Neural cell (in vitro differentiated cells): ENCODE results near the gene SV2B. TPM values are rescaled to one million over a fixed set of nuclear protein-coding genes. Genes with fewer than 3 reads are reported as not detected.

Experiments used
- H2AFZ ChIP-seq: fragments of 200-600, 300-800 bp; sonication (generic), shearing (Covaris generic); 2 replicates; pipeline ENCODE4 v1.6.0; 2014; ENCODE audit warnings: low read depth, mild to moderate bottlenecking, antibody characterized with exemption, low read length, moderate library complexity
- H3F3A ChIP-seq: fragments of 200-600 bp; shearing (Covaris generic); 2 replicates; pipeline ENCODE4 v1.6.1; 2016; ENCODE audit warnings: mild to moderate bottlenecking, moderate library complexity, mixed read lengths, antibody characterized with exemption, low read length; ENCODE audit not compliant: insufficient read depth, poor library complexity, severe bottlenecking
- H3K27ac ChIP-seq: fragments of 200-600, 300-800 bp; sonication (generic), shearing (Covaris generic); 2 replicates; pipeline ENCODE4 v1.5.1; 2014; ENCODE audit warnings: mild to moderate bottlenecking, low read length, moderate library complexity
- H3K27me3 ChIP-seq: fragments of 300-800, 200-600 bp; sonication (generic), shearing (Covaris generic); 2 replicates; pipeline ENCODE4 v1.6.0; 2014; ENCODE audit warnings: mild to moderate bottlenecking, low read depth, low read length, moderate library complexity; ENCODE audit not compliant: insufficient read depth
- H3K36me3 ChIP-seq: fragments of 300-800, 200-600 bp; sonication (generic), shearing (Covaris generic); 2 replicates; pipeline ENCODE4 v1.5.1; 2014; ENCODE audit warnings: mild to moderate bottlenecking, antibody characterized with exemption, low read length, moderate library complexity; ENCODE audit not compliant: insufficient read depth
- H3K4me2 ChIP-seq: fragments of 300-800, 200-600 bp; sonication (generic), shearing (Covaris generic); 2 replicates; pipeline ENCODE4 v1.6.0; 2014; ENCODE audit warnings: mild to moderate bottlenecking, low read length
- H3K4me3 ChIP-seq: fragments of 300-800, 200-600 bp; sonication (generic), shearing (Covaris generic); 2 replicates; pipeline ENCODE4 v1.5.1; 2014; ENCODE audit warnings: mild to moderate bottlenecking, low read length, moderate library complexity
- H3K79me2 ChIP-seq: fragments of 200-600 bp; shearing (Covaris generic); replicated peaks from 2 replicates; pipeline ENCODE4 v1.6.0; 2014; ENCODE audit warnings: mild to moderate bottlenecking, low read length, moderate library complexity; ENCODE audit not compliant: insufficient read depth
- H3K9ac ChIP-seq: fragments of 300-800, 200-600 bp; sonication (generic), shearing (Covaris generic); 2 replicates; pipeline ENCODE4 v1.6.1; 2016; ENCODE audit warnings: mild to moderate bottlenecking, low read length, mixed read lengths
- H3K9me2 ChIP-seq: fragments of 200-600 bp; shearing (Covaris generic); 2 replicates; pipeline ENCODE4 v1.6.1; 2016; ENCODE audit warnings: mild to moderate bottlenecking, low read length, mixed read lengths; ENCODE audit not compliant: insufficient read depth
- H3K9me3 ChIP-seq: fragments of 200-600, 300-800 bp; sonication (generic), shearing (Covaris generic); 2 replicates; pipeline ENCODE4 v1.6.1; 2016; ENCODE audit warnings: mild to moderate bottlenecking, mixed run types, low read length, moderate library complexity, mixed read lengths
- H4K20me1 ChIP-seq: fragments of 200-600 bp; shearing (Covaris generic); 2 replicates; pipeline ENCODE4 v1.6.1; 2016; ENCODE audit warnings: mild to moderate bottlenecking, mixed run types; ENCODE audit not compliant: insufficient read depth
- EP300 ChIP-seq: fragments of 450-650 bp; conservative IDR thresholded peaks from 2 replicates; pipeline ENCODE4 v1.6.1; 2014; ENCODE audit warnings: antibody characterized with exemption, mild to moderate bottlenecking, moderate library complexity; ENCODE audit not compliant: poor library complexity, severe bottlenecking
- EZH2 ChIP-seq: fragments of 200-600, 300-800 bp; shearing (Covaris generic), sonication (generic); IDR thresholded peaks from 2 replicates; pipeline ENCODE4 v1.6.1; 2014; ENCODE audit warnings: antibody characterized with exemption, low read length, borderline replicate concordance, mild to moderate bottlenecking; ENCODE audit not compliant: insufficient read depth, poor library complexity, severe bottlenecking
- MXI1 ChIP-seq: fragments of 450-650 bp; conservative IDR thresholded peaks from 2 replicates; pipeline ENCODE4 v1.6.1; 2014; ENCODE audit warnings: antibody characterized with exemption, mild to moderate bottlenecking; ENCODE audit not compliant: poor library complexity, severe bottlenecking
- POLR2AphosphoS5 ChIP-seq: IDR thresholded peaks from 2 replicates; pipeline ENCODE4 v1.6.1; 2012
- RAD21 ChIP-seq: fragments of 450-650 bp; conservative IDR thresholded peaks from 2 replicates; pipeline ENCODE4 v1.6.1; 2014; ENCODE audit warnings: antibody characterized with exemption, mild to moderate bottlenecking, moderate library complexity
- SMC3 ChIP-seq: fragments of 450-650 bp; conservative IDR thresholded peaks from 2 replicates; pipeline ENCODE4 v1.6.1; 2014; ENCODE audit warnings: antibody characterized with exemption, mild to moderate bottlenecking, moderate library complexity; ENCODE audit not compliant: poor library complexity
- TAF1 ChIP-seq: IDR thresholded peaks from 2 replicates; pipeline ENCODE4 v1.6.1; 2012; ENCODE audit warnings: low read depth
- polyA plus RNA-seq: library from polyadenylated mRNA; depleted of rRNA; stranded (reverse); fragments of >200 nt; gene quantifications from 2 replicates; pipeline ENCODE4 v1.2.3, GENCODE V29; 2014
- TF ChIP-seq, protein P1 (sequence below): IDR thresholded peaks from 2 replicates; pipeline ENCODE4 v1.6.1; 2012; ENCODE audit warnings: borderline replicate concordance
- TF ChIP-seq, protein P2 (sequence below): fragments of 450-650 bp; IDR thresholded peaks from 2 replicates; pipeline ENCODE4 v1.5.1; 2014; ENCODE audit warnings: antibody characterized with exemption, mild to moderate bottlenecking, moderate library complexity; ENCODE audit not compliant: poor library complexity, severe bottlenecking

SV2B gene
- polyA plus RNA-seq, 1 donor from 2014 or later: 0.38 TPM

DNA sequence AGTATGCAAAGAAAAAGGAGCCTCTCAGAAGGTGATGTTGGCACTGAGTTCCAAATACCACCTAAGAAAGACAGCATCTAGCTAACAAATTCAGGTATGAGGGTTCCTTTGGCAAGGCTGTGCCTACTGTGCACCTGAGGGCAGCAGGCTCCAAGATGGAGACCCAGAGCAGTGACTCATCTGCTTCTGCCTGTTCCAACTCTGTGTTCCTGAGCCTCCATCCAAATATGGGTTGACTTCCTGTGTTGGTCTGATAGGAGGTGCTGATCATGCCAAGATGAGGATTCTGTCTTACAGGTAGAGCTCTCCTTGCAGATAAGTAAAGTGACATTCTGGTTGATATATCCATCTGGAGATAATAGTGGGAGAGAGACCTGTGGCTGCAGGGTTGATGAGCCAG is 26.0 kb downstream of the SV2B start:
- H4K20me1 ChIP-seq: no peaks in the 10 kb centered on the region
- no peaks in the 10 kb centered on the region for H3F3A ChIP-seq
- no peaks in the 10 kb centered on the region for H3K9me3 ChIP-seq
- TF ChIP-seq TAF1 (no peak), EP300 (no peak), SMC3 (no peak), POLR2AphosphoS5 (no peak), MXI1 (no peak), EZH2 (no peak), RAD21 (no peak)
- TF ChIP-seq, protein P1, sequence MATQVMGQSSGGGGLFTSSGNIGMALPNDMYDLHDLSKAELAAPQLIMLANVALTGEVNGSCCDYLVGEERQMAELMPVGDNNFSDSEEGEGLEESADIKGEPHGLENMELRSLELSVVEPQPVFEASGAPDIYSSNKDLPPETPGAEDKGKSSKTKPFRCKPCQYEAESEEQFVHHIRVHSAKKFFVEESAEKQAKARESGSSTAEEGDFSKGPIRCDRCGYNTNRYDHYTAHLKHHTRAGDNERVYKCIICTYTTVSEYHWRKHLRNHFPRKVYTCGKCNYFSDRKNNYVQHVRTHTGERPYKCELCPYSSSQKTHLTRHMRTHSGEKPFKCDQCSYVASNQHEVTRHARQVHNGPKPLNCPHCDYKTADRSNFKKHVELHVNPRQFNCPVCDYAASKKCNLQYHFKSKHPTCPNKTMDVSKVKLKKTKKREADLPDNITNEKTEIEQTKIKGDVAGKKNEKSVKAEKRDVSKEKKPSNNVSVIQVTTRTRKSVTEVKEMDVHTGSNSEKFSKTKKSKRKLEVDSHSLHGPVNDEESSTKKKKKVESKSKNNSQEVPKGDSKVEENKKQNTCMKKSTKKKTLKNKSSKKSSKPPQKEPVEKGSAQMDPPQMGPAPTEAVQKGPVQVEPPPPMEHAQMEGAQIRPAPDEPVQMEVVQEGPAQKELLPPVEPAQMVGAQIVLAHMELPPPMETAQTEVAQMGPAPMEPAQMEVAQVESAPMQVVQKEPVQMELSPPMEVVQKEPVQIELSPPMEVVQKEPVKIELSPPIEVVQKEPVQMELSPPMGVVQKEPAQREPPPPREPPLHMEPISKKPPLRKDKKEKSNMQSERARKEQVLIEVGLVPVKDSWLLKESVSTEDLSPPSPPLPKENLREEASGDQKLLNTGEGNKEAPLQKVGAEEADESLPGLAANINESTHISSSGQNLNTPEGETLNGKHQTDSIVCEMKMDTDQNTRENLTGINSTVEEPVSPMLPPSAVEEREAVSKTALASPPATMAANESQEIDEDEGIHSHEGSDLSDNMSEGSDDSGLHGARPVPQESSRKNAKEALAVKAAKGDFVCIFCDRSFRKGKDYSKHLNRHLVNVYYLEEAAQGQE: no peak
- TF ChIP-seq, protein P2, sequence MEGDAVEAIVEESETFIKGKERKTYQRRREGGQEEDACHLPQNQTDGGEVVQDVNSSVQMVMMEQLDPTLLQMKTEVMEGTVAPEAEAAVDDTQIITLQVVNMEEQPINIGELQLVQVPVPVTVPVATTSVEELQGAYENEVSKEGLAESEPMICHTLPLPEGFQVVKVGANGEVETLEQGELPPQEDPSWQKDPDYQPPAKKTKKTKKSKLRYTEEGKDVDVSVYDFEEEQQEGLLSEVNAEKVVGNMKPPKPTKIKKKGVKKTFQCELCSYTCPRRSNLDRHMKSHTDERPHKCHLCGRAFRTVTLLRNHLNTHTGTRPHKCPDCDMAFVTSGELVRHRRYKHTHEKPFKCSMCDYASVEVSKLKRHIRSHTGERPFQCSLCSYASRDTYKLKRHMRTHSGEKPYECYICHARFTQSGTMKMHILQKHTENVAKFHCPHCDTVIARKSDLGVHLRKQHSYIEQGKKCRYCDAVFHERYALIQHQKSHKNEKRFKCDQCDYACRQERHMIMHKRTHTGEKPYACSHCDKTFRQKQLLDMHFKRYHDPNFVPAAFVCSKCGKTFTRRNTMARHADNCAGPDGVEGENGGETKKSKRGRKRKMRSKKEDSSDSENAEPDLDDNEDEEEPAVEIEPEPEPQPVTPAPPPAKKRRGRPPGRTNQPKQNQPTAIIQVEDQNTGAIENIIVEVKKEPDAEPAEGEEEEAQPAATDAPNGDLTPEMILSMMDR: no peak
- no peaks in the 10 kb centered on the region for H3K9me2 ChIP-seq
- no peak overlapping the region for H3K9ac ChIP-seq
- no peaks in the 10 kb centered on the region for H3K36me3 ChIP-seq
- no peak overlapping the region for H2AFZ ChIP-seq
- H3K4me2 ChIP-seq: no peak overlapping the region
- H3K27ac ChIP-seq: no peak overlapping the region
- no peak overlapping the region for H3K4me3 ChIP-seq
- no peaks in the 10 kb centered on the region for H3K79me2 ChIP-seq
- H3K27me3 ChIP-seq: no peaks in the 10 kb centered on the region

DNA sequence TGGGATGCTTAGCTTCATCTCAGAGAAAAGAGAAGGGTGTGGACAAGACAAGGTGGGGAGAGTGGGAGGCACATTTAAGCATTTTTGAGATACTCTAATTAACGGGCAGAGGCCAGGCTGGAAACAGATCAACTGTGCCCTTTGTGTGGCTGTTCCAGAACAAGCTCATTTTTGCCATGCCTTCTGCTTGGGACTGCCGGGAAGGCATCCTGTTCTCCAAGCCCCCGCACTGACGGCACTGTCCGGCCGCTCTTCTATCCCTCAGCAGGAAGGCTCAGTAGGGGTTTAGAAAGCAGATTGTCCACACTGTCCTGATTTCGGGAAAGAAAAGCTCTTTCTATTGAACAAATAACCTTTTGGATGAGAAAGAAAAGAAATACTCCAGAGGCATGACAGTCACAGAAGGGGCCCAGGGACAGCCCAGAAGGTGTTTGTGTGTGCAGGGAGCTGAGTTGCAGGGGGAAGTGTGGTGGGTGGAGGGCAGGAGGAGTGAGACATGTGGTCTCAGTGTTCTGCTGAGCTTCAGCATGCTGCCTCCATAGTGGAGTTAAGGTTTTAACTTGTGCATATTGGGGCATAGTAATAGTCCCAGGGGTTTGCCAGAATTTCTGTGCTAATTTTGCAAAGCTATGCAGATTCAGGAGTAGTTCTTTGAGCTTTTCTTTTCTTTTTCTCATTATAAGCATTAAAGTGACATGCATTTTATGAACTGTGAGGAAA is 27.3 kb downstream of the SV2B start:
- no peaks in the 10 kb centered on the region for H3K79me2 ChIP-seq
- H3F3A ChIP-seq: no peaks in the 10 kb centered on the region
- H2AFZ ChIP-seq: no peak overlapping the region
- TF ChIP-seq TAF1 (no peak), EP300 (no peak), RAD21 (no peak), POLR2AphosphoS5 (no peak), EZH2 (no peak), SMC3 (no peak), MXI1 (no peak)
- TF ChIP-seq, protein P1: no peak
- TF ChIP-seq, protein P2: no peak
- H3K9ac ChIP-seq: no peak overlapping the region
- H4K20me1 ChIP-seq: no peaks in the 10 kb centered on the region
- H3K27me3 ChIP-seq: no peaks in the 10 kb centered on the region
- H3K36me3 ChIP-seq: no peaks in the 10 kb centered on the region
- no peaks in the 10 kb centered on the region for H3K9me2 ChIP-seq
- no peaks in the 10 kb centered on the region for H3K9me3 ChIP-seq
- H3K4me3 ChIP-seq: no peak overlapping the region
- no peak overlapping the region for H3K4me2 ChIP-seq
- no peak overlapping the region for H3K27ac ChIP-seq
